Measurements from ENCODE around the gene TOMM20L. TPM values are rescaled to one million over a fixed set of nuclear protein-coding genes. Genes with fewer than 3 reads are reported as not detected.
"Not testable (repeated sequence)": the region's sequence is repeated elsewhere in the genome, so short reads cannot be mapped to it uniquely, and the experiment has no call there.

TOMM20L gene
- total RNA-seq: 10 to 100 TPM in 1 of 2 donors, 1 to 10 TPM in 1; 9.8 to 33.1 TPM
- 22.7 TPM for polyA plus RNA-seq (ENCODE audit: insufficient read depth, low read depth, low replicate concordance)
- long read RNA-seq, donor 1: 0 reads
- long read RNA-seq, donor 2: 0 reads

GRCh38 chr14:58395812-58396788 lies at the start of gene TOMM20L:
Gene TOMM20L (plus strand): TSS chr14:58395930. CDS start chr14:58395958, 28 bp downstream.
- intact Hi-C loops (cut with DNase I; ENCODE audit: low total_unique reads): no loop called here
- peak; percentile 74 for DNase-seq
- WGBS, 2 donors: 8 to 25% methylated on average over 20 to 80 of the region's 86 CpGs

GRCh38 chr14:58353516-58354299 lies 42.0 kb upstream of the TOMM20L start:
- H3K27ac ChIP-seq: no peak overlapping the region
- no peaks in the 10 kb centered on the region for H3K36me3 ChIP-seq (ENCODE audit: low read depth, missing control alignments)
- no peak overlapping the region for H3K4me3 ChIP-seq
- H3K27me3 ChIP-seq: no peaks in the 10 kb centered on the region
- no peaks in the 10 kb centered on the region for H3K9me3 ChIP-seq
- WGBS, 2 donors: 70 to 81% methylated on average over 4 of the region's 4 CpGs
- intact Hi-C loops (cut with DNase I; ENCODE audit: low total_unique reads): no loop called here
- no peak for TF ChIP-seq POLR2A (IDR thresholded peaks at IDR 0.05)
- TF ChIP-seq CTCF (IDR thresholded peaks at IDR 0.05): no peak
- no peaks in the 10 kb centered on the region for H3K4me1 ChIP-seq
- DNase-seq: no peak

More at GRCh38 chr14:58395812-58396788, at the start of gene TOMM20L:
- Histone ChIP-seq H3K9me3 (no peaks in the 10 kb centered on the region), H3K4me3 (peak within 1 kb of the TSS; percentile 65 to 69), H3K36me3 (ENCODE audit: low read depth, missing control alignments) (no peaks in the 10 kb centered on the region), H3K27me3 (no peaks in the 10 kb centered on the region), H3K27ac (peak within 1 kb of the TSS; percentile 77 to 83), H3K4me1 (peaks cover 9% of the 10 kb centered on the region)
- TF ChIP-seq POLR2A (IDR thresholded peaks at IDR 0.05) (no peak), CTCF (IDR thresholded peaks at IDR 0.05) (peak; percentile 78 to 94 (median 89))

GRCh38 chr14:58354808-58355207 lies 40.9 kb upstream of the TOMM20L start:
- intact Hi-C loops (cut with DNase I; ENCODE audit: low total_unique reads): no loop called here
- no peak for DNase-seq
- TF ChIP-seq CTCF (IDR thresholded peaks at IDR 0.05): no peak
- no peak for TF ChIP-seq POLR2A (IDR thresholded peaks at IDR 0.05)
- Histone ChIP-seq H3K36me3 (ENCODE audit: low read depth, missing control alignments) (no peaks in the 10 kb centered on the region), H3K4me1 (no peaks in the 10 kb centered on the region), H3K27ac (peak overlapping the region in 1 of 2 donors; percentile 11), H3K9me3 (no peaks in the 10 kb centered on the region), H3K4me3 (no peak overlapping the region), H3K27me3 (no peaks in the 10 kb centered on the region)
- WGBS, 2 donors: 51 to 82% methylated on average over 2 of the region's 2 CpGs

GRCh38 chr14:58356268-58356667 lies 39.5 kb upstream of the TOMM20L start:
- Histone ChIP-seq H3K9me3 (no peaks in the 10 kb centered on the region), H3K4me1 (no peaks in the 10 kb centered on the region), H3K27ac (no peak overlapping the region), H3K27me3 (no peaks in the 10 kb centered on the region), H3K36me3 (ENCODE audit: low read depth, missing control alignments) (no peaks in the 10 kb centered on the region), H3K4me3 (no peak overlapping the region)
- TF ChIP-seq POLR2A (IDR thresholded peaks at IDR 0.05): no peak
- TF ChIP-seq CTCF (IDR thresholded peaks at IDR 0.05): no peak
- no peak for DNase-seq
- intact Hi-C loops (cut with DNase I; ENCODE audit: low total_unique reads): no loop called here
- WGBS, 2 donors: 85 to 96% methylated on average over 1 of the region's 1 CpG

- DNase-seq; H3K27me3 ChIP-seq; H3K9me3 ChIP-seq; intact Hi-C loops (cut with DNase I; ENCODE audit: low total_unique reads); H3K27ac ChIP-seq; H3K4me3 ChIP-seq; H3K4me1 ChIP-seq; H3K36me3 ChIP-seq (ENCODE audit: low read depth, missing control alignments): not testable (repeated sequence)
- 91 to 100% methylated on average over 1 of the region's 1 CpG for WGBS, 2 donors
Observed at GRCh38 chr14:58362272-58362671, 33.5 kb upstream of the TOMM20L start.

All from testis (tissue), 5 donors.